ENCODE measurements around the gene APAF1. TPM values are rescaled to one million over a fixed set of nuclear protein-coding genes. Genes with fewer than 3 reads are reported as not detected.

Gene APAF1
- total and polyA plus RNA-seq, 9 of the 15 experiments (the other 6 are each of a cell fraction or from before 2014, with no cell fraction given) = 5.1 to 15.7 (median 9.9) TPM

- Histone ChIP-seq H3K27me3 (ENCODE audit: control insufficient read depth in 2 of 2, insufficient read depth in 2 of 2, low read length in 2 of 2) (peaks cover 11 to 25% of the 10 kb centered on the region in 2 experiments; a peak in 4 of 5 replicates), H3K4me1 (replicated peaks in 1 of 2; ENCODE audit: control insufficient read depth in 2 of 2, insufficient read depth in 2 of 2, low read length in 2 of 2) (no peaks in the 10 kb centered on the region), H3K36me3 (ENCODE audit: control insufficient read depth, insufficient read depth, low read length) (no peaks in the 10 kb centered on the region), H4K20me1 (replicated peaks; ENCODE audit: control insufficient read depth, insufficient read depth, low read length) (no peaks in the 10 kb centered on the region), H3K4me2 (ENCODE audit: insufficient read depth, low read length) (no peak overlapping the region), H3K9me1 (ENCODE audit: control insufficient read depth, insufficient read depth, low read length) (no peaks in the 10 kb centered on the region), H3K27ac (ENCODE audit: extremely low read depth, low read depth, low read length) (no peak overlapping the region), H3K4me3 (no peak overlapping the region), H3K9me3 (replicated peaks; ENCODE audit: control insufficient read depth, insufficient read depth, low read depth, low read length) (no peaks in the 10 kb centered on the region), H3K79me2 (ENCODE audit: control insufficient read depth, insufficient read depth, low read length) (no peaks in the 10 kb centered on the region), H3K9ac (ENCODE audit: insufficient read depth in 1 of 2, low read depth in 2 of 2, low read length in 2 of 2) (no peak overlapping the region), H2AFZ (ENCODE audit: low read depth, low read length) (no peak overlapping the region)
- no TSS peak for BruUV-seq (replicated peaks)
- ChIA-PET CTCF (ENCODE audit: low intra/inter-chr PET ratio) (no interaction called here), POLR2A (no interaction called here)
- in situ Hi-C loops (cut with MboI) = no loop called here
- ATAC-seq (no peak), FAIRE-seq (no peak), DNase-seq (ENCODE audit: extremely low read depth in 1 of 4, low spot score in 3 of 4) (no peak)
- WGBS (ENCODE audit: insufficient coverage, low coverage, missing lambda C conversion rate) = 13% methylated on average over 4 of the region's 4 CpGs
- TF ChIP-seq ZNF124 (CRISPR knock-in tag; IDR thresholded peaks at IDR 0.05) = no peak
- no peak for TF ChIP-seq ZC3H11A (IDR thresholded peaks at IDR 0.05; ENCODE audit: low read depth, low read length)
- TF ChIP-seq, protein P1, sequence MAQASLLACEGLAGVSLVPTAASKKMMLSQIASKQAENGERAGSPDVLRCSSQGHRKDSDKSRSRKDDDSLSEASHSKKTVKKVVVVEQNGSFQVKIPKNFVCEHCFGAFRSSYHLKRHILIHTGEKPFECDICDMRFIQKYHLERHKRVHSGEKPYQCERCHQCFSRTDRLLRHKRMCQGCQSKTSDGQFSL (CRISPR knock-in tag; IDR thresholded peaks at IDR 0.05) = no peak
- TF ChIP-seq, protein P1 (tag; IDR thresholded peaks at IDR 0.05) = no peak
- TF ChIP-seq SNIP1 (IDR thresholded peaks at IDR 0.05; ENCODE audit: low read depth) = no peak
- no peak for TF ChIP-seq BRF2 (IDR thresholded peaks at IDR 0.05; ENCODE audit: borderline replicate concordance, insufficient read depth, insufficient read length)
- TF ChIP-seq CREB1 (IDR thresholded peaks at IDR 0.05) = no peak
- TF ChIP-seq CREB1 (CRISPR knock-in tag; IDR thresholded peaks at IDR 0.05) = no peak
- no peak for TF ChIP-seq DACH1 (IDR thresholded peaks at IDR 0.05; ENCODE audit: partially characterized antibody)
- TF ChIP-seq ZNF584 (CRISPR knock-in tag; IDR thresholded peaks at IDR 0.05; ENCODE audit: low read depth) = no peak
- TF ChIP-seq, protein P2, sequence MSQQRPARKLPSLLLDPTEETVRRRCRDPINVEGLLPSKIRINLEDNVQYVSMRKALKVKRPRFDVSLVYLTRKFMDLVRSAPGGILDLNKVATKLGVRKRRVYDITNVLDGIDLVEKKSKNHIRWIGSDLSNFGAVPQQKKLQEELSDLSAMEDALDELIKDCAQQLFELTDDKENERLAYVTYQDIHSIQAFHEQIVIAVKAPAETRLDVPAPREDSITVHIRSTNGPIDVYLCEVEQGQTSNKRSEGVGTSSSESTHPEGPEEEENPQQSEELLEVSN (IDR thresholded peaks at IDR 0.05; ENCODE audit: borderline replicate concordance in 1 of 2, extremely low read depth in 1 of 2, insufficient read depth in 1 of 2, insufficient read length in 1 of 2, low read depth in 1 of 2, low read length in 1 of 2, poor library complexity in 1 of 2, severe bottlenecking in 1 of 2) = no peak
- TF ChIP-seq ZNF57 (CRISPR knock-in tag; IDR thresholded peaks at IDR 0.05) = no peak
- no peak for TF ChIP-seq NFRKB (IDR thresholded peaks at IDR 0.05; ENCODE audit: low read depth)
- intact Hi-C loops (cut with micrococcal nuclease) = no loop called here
Observed at GRCh38 chr12:98763656-98764055, 118.6 kb downstream of the APAF1 start.

All from K562 (cell line).